SK-MEL-5 (cell line): ENCODE measurements around the gene OR5K2. TPM values are rescaled to one million over a fixed set of nuclear protein-coding genes. Genes with fewer than 3 reads are reported as not detected.

Experiments used
- DNase-seq: peaks from one replicate; pipeline ENCODE4 v3.0.0-alpha.2; 2016; ENCODE audit warnings: low read depth, low spot score
- in situ Hi-C: cut with HindIII; loops from 2 replicates; pipeline ENCODE4 v1.10.0; 2016; ENCODE audit warnings: low sequenced_read_pairs, high pct_unique_total_duplicates, low pct_unique_long_range_greater_than_20kb
- small RNA-seq, 2 experiments: library from RNA; depleted of rRNA; stranded (forward); fragments of <200 nt; gene quantifications; one replicate each; pipeline ENCODE3, GENCODE V24; 2014
- total RNA-seq: library from RNA; depleted of rRNA; stranded (reverse); fragments of >200 nt; shearing (Covaris generic); gene quantifications from 2 replicates; pipeline ENCODE4 v1.2.3, GENCODE V29; 2014; rRNA removed

OR5K2 gene
- total RNA-seq, 1 experiment from 2014 or later, result not detected

DNA sequence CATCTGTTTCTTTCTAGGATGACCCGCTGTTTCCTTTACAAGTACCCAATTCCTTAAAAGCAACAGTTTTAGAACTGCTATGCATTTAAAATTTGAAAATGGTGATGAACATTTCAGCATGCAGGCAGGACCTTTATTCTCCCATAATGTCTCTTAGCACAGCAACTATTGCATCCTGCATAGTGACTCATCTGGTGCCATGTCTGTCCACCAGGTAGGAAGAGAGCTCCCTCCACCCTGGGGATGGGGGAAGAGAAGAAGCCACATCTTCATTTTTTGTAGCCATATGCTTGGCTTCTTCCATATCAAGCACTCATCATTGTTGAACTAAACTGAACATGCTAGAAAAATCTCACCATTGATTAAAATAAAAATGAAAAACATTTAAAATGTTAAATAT is 44.2 kb downstream of the OR5K2 start:
- DNase-seq, result no peak
- in situ Hi-C loops, result no loop called here

DNA sequence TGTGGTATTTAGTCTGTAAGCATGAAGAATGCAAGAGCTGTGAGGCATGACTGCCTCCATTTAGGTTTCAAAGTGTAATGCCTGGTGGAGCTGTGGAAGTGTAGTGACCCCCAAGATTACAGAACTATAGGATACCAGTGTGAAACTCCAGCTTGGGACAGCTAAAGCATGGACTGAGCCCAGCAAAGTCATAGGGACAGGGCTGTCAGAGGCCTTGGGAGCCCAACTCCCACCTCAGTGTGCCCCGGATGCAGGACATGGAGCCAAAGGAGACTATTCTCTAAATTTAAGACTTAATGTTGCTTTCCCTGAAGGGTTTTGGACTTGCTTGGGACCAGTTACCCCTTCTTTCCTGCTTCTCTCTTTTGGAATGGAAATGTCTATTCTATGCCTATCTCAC is 45.1 kb downstream of the OR5K2 start:
- no peak for DNase-seq
- in situ Hi-C loops, result no loop called here

DNA sequence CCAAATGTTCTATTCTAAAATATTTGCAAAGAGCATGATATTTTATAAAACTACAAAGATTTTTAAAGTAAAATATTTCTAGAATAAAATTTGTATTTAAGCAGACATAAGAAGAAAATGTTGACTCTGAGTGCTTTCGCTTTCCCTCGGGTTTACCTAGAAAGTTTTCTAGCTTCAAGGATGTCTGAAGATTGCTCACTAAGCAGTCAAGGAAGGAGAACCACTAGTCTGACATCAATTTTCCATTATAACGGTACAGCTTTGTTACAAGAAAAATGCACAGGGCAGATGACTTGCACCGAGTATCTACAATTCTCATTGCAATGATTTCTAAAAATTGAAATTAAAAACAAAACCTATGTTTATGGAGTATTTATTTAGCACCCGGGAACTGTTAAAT is 48.5 kb downstream of the OR5K2 start:
- DNase-seq, result no peak
- in situ Hi-C loops, result no loop called here

Small RNA genes within 50 kb of the gene (small RNA-seq; reads per million reads assigned to genes)
- gene RPL38P4, result 0 reads per million in 2 experiments

Other genes starting within 250 kb of the OR5K2 start
- gene OR5H6, start 233.4 kb upstream of the OR5K2 start, total RNA-seq, result not detected in 2 replicates
- not detected in 2 replicates for gene OR5H2, start 215.2 kb upstream of the OR5K2 start, total RNA-seq
- gene OR5K4, start 143.8 kb upstream of the OR5K2 start, total RNA-seq, result not detected in 2 replicates
- not detected in 2 replicates for gene OR5K3, start 107.0 kb upstream of the OR5K2 start, total RNA-seq
- not detected in 2 replicates for gene OR5K1, start 34.5 kb upstream of the OR5K2 start, total RNA-seq
- gene CLDND1, start 25.2 kb downstream of the OR5K2 start, total RNA-seq, result 81.5 and 82.6 TPM in 2 replicates
- gene GPR15, start 34.3 kb downstream of the OR5K2 start, total RNA-seq, result not detected in 2 replicates
- gene CPOX, start 95.9 kb downstream of the OR5K2 start, total RNA-seq, result 66.4 and 69.5 TPM in 2 replicates